GM21390 (cell line): ENCODE data around the gene KYAT1.

Experiments used
- ATAC-seq: cut with Tn5 transposase; IDR thresholded peaks from one replicate; pipeline ENCODE4 v1.9.1; 2021; ENCODE audit not compliant: unreplicated experiment

Gene KYAT1

GRCh38 chr9:128786681-128787601, 94.8 kb downstream of the KYAT1 start, which contains the start of gene TBC1D13:
TSS of gene TBC1D13 (plus strand) at chr9:128787253. CDS start at chr9:128787354, 101 bp downstream.
- peak; percentile 89 for ATAC-seq

GRCh38 chr9:128785427-128785826, 96.3 kb downstream of the KYAT1 start:
- ATAC-seq = no peak
